Jurkat, Clone E6-1 (cell line): ENCODE data around the gene SACM1L.
A peak's percentile ranks its signal among the peaks of the same experiment; 100 is the strongest.
"Not testable (repeated sequence)": the region's sequence is repeated elsewhere in the genome, so short reads cannot be mapped to it uniquely, and the experiment has no call there.

ENCODE experiments used
- DNase-seq: peaks from one replicate; pipeline ENCODE4 v3.0.0-alpha.2; 2011; ENCODE audit warnings: low read depth, low spot score
- H3K4me3 ChIP-seq: 2 replicates; pipeline ENCODE4 v1.5.1; 2011; ENCODE audit warnings: mild to moderate bottlenecking, low read length, control low read depth, moderate library complexity

The SACM1L gene

DNA sequence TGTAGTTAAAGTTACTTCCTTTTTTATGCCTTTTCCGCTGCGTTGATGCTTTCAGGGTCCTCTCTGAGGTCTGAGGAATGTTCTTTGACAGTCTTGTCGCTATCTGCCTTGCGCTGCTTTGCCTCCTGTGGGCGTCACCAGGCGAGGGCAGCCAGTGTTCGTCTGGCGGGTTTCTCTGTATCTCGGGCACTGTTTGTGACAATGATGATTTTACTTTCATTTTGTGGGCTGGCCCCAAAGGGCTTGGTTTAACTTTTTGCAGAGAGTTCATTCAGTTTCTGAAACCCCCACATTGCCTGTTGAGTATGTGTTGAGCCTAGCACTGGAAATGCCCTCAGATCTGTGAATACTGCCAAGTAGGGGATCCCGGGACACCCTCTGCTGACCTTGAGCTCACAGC lies 24.6 kb upstream of the SACM1L start:
- DNase-seq, result peak; percentile 43
- H3K4me3 ChIP-seq, result peak overlapping the region; percentile 46

DNA sequence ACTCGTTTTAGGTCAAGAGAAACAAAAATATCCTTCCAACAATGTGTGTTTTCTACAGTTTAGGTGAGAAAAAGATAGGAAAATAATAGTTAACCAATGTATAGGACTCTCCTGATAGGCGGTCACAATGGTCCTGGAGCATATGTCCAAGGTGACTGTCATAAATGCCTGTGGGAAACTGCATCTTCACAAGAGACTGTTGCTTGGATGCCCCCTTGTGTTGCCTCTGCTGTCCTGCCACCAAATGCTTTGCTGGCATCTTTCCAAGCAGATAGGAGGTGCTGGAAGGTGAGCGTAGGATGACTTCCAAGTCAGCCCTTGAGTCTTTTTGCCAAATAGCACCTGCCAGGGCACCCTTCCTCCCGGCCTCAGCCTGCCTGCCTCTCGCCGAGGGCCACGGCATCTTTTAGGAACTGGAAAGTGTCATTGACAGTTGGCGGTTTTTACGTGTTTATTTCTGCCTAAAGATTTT lies 24.1 kb upstream of the SACM1L start:
- peak overlapping the region; percentile 46 for H3K4me3 ChIP-seq
- peak; percentile 74 for DNase-seq

DNA sequence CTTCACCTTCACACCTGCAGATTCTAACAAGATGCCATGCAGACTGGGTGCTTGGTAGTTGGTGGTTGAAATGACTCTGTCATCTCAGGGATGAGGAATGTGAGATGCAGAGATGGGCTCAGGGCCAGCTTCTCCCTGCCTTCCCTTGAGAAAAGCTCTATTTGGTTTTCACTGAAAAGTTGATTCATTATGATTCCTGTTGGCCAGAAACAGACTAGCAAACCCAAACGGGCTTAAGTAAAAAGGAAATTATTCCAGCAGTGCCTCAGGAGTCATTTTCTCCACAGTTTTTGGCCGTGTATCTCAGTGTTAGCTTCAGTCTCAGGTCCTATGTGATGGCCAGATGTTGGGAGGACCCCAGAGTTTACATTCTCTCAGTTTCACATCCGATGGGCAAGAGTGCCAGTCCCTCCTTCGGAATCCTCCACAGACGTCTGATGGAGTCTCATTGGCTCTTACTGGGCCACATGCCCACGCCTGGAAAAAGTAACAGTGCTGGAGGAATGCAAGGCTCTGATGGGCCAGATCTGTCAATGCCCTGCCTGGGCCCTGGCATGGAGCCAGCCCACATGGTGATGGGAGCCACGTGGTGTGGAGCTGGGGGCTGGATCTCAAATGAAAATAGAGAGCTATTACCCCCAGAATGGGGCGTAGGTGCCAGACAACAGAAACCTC lies 22.3 kb upstream of the SACM1L start:
- DNase-seq, result no peak
- no peak overlapping the region for H3K4me3 ChIP-seq

DNA sequence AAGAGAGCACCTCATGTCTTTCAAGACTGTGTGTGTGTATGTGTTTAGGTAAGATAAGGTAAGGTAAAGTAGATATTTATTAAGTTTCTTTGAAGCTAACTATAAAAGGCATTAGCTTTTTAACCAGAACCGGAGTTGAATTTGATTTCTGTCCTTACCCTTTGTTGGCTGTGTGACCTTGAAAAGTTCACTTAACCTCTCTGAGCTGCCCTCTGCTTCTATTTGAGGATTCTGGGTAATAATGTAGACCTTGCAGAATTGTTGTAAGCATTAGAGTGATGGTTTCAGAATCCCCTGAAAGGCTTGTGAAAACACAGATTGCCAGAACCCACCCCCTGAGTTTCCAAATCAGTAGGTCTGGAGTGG lies 21.6 kb upstream of the SACM1L start:
- DNase-seq, result no peak
- no peak overlapping the region for H3K4me3 ChIP-seq

DNA sequence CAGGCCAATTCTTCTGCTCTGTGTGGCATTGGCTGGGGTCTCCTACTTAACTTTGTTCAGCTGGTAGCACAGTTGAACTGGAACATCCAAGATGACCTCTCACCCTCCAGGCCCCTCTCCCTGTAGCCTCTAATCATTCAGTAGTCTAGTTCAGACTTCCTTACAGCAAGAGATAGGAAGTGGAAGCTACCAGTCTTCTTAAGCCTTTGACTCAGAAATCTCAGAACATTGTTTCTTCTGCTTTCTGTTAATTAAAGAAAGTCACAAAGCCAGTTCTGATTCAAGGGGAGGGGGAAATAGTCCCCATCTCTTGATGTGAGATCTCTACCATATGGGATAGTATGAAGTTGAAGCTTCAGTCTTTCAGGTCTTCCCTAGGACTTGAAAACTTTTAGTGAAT lies 18.8 kb upstream of the SACM1L start:
- no peak overlapping the region for H3K4me3 ChIP-seq
- DNase-seq, result no peak

DNA sequence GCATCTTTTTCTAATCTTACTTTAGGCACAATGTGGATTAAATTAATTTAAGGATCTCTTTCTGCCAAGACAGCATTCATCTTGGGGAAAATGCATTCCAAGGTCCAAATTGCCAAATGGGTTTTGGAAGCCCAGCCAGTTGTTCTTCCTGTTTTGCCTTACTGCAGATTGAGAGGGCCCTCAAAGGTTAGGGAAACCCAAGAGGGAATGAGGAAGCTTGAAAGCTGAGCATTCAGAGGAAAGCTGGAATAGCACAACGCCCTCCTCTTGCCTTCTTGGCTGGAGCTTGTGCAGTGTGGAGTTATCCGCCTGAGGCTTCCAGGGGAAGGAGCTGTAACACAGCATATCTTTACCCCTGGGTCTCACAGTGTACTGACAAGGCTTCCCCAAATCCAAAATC lies 18.2 kb upstream of the SACM1L start:
- DNase-seq, result no peak
- no peak overlapping the region for H3K4me3 ChIP-seq

DNA sequence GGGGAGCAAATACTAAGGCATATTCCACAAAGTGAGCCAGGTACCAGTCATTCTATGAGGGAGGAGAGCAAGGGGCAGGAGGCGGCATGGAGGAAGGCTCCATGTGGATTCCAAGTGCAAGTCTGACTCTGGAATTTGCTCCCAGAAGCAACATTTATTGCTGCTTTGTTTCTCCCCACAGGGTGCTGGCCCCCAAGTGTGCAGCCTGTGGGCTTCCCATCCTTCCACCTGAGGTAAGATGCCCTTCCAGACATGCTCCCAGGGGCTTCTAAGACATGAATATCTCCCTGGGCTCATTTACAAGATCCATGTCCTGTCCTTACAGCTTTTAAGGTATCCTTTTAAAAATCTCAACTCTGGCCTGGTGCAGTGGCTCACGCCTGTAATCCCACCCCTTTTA lies 15.9 kb upstream of the SACM1L start:
- DNase-seq, result no peak
- H3K4me3 ChIP-seq, result no peak overlapping the region

DNA sequence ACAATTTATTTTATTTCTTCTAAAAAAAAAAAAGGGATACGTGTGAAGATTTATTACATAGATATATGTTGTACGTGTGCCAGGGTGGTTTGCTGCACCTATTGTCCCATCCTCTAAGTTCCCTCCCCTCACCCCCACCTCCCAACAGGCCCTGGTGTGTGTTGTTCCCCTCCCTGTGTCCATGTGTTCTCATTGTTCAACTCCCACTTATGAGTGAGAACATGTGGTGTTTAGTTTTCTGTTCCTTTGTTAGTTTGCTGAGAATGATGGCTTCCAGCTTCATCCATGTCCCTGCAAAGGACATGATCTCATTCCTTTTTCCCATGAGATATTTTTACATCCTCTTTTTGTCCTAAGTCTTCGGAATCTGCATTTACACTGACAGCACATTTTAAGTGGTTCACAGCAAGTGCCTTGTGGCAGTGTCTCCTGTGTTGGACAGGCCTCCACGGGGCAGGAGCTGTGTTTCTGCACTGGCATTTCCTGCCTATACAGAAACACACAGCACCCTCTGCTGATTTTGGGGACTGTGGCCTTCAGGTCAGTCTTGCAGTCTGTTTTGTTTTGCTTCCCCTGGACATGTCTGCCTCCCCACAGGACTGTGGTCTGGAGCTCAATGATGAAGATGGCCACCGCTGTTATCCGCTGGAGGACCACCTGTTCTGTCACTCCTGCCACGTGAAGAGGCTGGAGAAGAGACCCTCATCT lies 12.7 kb upstream of the SACM1L start:
- DNase-seq, result no peak
- peak overlapping the region; percentile 52 for H3K4me3 ChIP-seq

DNA sequence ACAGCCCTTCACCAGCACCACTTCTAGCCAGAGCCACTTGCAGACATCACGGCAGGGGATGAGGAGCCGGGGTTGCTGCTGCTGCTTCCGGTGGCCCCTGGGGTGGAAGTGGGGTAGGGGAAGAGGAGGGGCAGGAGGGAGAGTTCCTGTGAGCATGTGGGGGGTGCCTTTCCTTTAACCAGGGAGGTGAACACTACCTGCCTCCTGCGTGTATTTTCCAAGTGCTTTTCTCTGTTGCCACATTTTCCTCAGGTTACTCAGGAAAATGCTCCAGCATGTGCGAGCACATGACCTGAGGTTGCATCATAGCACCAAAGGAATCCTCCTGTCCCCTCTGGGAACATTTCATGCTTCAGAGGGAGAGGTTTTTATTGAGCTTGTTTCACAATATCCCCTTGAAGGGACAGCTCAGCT lies 12.2 kb upstream of the SACM1L start:
- peak; percentile 75 for DNase-seq

DNA sequence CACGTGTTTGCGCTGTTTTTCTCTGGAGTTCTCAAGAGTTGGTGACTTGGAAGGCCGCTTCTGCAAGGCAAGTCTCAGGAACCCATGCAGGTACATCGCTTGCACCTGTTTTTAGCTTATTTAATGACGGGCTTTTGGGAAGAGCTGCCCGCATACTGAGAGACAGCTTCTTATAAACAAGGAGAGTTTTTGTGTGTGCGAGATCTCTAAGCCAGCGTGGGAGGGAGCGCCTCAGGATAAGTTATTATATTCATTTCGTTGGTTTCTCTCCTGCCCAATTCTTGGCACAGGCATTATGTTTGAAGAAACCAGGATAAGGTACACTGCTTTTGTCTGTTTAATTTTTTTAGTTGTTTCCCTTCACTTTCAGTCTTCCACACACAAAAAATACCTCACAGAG lies 11.4 kb upstream of the SACM1L start:
- no peak overlapping the region for H3K4me3 ChIP-seq
- no peak for DNase-seq

More for the DNA sequence above, 12.2 kb upstream of the SACM1L start:
- H3K4me3 ChIP-seq, result peak overlapping the region; percentile 52

DNA sequence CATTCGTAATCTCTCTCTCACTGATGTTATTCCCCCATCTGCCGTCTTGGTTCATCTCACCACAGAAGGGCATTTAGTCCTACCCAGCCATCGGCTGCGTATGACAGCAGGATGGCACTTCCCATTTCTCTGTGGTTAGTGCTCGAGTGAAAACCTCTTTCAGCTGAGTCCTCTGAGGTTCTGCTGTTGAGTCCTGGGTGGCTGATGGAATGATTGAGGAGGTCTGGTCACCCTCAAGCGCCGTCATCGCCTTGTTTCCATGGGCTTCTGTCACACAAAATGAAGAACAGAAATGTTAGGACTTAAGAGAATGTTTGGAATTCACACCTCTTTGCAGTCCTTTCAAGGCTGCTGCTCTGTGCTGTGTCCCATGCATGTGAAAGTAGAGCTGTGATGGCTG lies 9.4 kb upstream of the SACM1L start:
- no peak overlapping the region for H3K4me3 ChIP-seq
- DNase-seq, result no peak

DNA sequence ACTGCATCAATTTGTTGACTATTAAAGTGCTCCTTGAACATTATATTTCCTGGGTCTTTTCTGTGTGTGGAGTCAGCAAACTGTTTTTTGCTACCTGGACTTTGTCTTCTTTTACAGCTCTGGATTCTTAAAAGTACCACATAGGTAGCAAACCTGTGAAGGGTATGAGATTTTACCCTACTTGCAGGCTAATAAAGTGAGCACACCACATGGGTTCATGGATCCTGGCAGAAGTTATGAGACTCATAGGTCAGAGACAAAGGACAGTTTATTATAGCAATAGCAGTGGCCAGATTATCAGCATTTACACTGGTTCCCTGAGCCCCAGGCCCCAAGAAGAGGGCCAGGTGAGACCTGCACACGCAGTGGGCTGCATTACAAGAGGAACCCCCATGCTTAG lies 8.0 kb upstream of the SACM1L start:
- no peak overlapping the region for H3K4me3 ChIP-seq
- DNase-seq, result no peak

DNA sequence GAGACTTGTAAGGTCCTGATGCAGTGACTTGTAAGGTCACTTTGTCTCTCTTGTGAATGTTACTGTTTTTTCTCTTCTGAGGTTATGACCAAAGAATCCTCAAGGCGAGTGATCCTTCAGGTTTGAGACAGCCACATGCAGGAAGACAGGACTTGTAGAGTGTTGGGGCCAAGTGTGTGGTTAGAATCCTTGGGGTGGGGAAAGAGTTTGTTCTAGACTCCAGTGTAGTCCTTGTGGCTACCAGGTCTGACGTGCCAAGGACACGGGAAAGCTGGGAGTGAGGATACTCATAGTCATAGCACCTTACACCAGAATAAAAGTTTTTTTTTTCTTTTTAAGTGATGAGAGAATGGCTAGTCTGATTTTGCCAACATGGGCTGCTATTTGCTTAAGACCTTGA lies 7.3 kb upstream of the SACM1L start:
- DNase-seq, result no peak
- H3K4me3 ChIP-seq, result no peak overlapping the region

DNA sequence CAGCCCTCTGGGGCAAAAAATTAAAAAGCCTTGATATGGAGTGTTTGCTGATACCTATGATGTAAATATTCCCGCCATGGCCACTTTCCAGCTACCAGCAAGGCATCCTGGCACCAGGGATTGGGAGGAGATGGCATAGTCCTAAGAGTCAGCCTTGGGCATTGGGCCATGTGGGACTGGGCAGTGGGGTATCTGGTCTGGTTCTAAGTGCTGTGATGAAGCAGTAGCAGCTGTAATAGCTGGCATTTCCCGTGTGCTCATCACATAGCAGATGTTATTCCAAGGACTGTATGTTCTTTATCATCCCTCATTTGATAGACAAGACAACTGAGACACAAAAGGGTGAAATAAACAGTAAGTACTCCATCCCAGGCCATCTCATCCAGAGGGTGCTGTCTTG lies 6.9 kb upstream of the SACM1L start:
- DNase-seq, result no peak

DNA sequence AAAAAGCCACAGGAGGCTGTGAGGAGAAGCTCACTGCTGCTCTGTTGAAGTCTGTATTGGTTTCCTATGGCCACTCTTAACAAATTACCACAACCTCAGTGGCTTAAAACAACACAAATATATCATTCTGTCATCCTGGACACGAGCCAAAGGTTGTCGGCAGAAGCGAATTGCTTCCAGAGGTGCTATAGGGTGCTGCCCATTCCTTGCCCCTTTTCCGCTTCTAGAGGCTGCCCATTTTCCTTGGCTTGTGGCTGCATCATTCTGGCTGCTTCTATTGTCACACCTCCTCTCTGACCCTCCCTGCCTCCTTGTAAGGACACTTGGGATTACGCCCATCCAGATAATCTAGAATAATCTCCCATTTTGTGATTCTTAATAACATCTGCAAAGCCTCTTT lies 6.4 kb upstream of the SACM1L start:
- no peak overlapping the region for H3K4me3 ChIP-seq
- DNase-seq, result no peak

More for the DNA sequence above, 6.9 kb upstream of the SACM1L start:
- no peak overlapping the region for H3K4me3 ChIP-seq

DNA sequence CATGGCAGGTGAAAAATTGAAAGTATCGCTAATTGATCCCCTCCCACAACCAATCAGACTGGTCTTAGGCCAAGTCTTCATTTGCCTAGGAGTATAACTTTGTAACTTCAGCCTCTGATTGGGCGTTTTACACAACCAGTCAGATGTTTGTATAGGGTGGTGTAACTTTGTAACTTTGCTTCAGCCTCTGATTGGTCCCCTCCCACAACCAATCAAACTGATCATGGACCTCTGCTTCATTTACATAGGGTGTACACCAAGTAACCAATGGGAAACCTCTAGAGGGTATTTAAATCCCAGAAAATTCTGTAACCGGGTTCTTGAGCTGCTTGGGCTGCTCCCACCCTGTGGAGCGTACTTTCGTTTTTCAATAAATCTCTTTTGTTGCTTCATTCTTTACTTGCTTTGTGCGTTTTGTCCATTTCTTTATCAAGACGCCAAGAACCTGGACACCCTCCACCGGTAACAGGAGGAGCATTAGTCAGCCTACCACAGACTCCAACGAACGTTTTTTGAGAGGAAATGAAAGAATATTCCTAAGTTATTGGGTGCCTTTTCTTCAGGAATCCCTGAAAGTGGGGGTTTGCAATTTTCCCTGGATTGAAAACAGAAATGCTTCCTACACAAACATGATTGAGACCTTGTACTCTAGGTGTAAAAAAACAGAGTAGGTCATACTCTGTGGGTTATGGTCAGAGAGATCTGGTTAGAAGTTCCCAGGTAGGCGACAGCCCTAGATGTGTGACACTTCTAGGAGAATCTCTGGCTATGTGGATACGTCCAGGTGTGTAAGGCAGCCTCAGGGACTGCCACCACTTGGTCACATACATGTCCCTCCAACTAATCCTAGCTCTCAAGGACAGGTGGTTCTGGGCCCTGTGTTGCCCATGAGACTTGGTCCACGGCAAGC lies 5.5 kb upstream of the SACM1L start:
- H3K4me3 ChIP-seq, result no peak overlapping the region
- no peak for DNase-seq

DNA sequence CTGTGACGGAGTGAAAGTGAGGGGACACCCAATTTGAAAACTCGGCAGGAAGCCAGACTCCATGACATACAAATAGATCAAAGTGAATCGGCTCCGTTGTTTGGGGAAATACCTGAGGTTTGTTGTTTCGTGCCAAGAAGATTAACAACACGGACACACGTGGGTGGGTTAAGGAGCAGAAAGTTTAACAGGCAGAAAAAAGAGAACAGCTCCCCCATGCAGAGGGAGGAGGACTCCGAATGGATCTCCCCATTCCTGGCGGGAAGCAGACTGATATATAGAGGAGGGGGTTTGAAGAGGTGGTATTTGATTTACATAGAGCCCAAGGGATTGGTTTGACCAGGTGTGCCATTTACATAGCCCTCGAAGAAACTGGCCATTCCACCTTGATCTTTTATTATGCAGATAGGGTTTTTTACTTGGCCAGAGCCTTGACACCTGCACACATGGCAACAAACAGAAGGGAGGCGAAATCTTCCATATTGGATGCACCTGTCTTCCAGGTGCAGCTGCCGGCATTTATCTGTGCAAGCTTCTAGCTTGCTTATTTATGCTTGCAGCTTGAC lies 4.8 kb upstream of the SACM1L start:
- H3K4me3 ChIP-seq, result no peak overlapping the region
- DNase-seq, result no peak

DNA sequence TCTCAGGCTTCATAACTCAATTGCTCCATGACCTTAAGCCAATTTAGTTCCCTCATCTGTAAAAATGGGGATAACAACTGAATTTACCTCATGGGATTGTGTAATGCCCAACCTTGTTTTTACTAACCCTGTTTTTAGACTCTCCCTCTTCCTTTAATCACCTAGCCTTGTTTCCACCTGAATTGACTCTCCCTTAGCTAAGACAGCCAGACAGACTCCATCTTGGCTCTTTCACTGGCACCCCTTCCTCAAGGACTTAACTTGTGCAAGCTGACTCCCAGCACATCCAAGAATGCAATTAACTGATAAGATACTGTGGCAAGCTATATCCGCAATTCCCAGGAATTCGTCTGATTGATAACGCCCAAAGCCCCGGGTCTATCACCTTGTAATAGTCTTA lies 3.5 kb upstream of the SACM1L start:
- not testable (repeated sequence) for DNase-seq, H3K4me3 ChIP-seq

DNA sequence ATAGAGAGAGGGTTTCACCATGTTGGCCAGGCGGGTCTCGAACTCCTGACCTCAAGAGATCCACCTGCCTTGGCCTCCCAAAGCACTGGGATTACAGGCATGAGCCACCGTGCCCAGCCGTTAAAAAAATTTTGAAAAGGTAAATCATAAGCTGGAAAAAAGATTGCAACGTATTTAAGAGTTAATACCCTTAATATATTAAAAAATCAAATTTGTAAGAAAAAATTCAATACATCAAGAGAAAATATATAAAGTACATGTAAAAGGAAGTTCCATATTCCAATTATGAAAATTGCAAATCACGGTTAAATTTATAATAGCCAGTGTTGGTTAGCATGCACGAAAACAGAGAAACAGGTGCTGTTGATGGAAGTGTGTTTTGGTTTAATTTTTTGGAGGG lies 2.3 kb upstream of the SACM1L start:
- DNase-seq, result no peak
- H3K4me3 ChIP-seq, result no peak overlapping the region

DNA sequence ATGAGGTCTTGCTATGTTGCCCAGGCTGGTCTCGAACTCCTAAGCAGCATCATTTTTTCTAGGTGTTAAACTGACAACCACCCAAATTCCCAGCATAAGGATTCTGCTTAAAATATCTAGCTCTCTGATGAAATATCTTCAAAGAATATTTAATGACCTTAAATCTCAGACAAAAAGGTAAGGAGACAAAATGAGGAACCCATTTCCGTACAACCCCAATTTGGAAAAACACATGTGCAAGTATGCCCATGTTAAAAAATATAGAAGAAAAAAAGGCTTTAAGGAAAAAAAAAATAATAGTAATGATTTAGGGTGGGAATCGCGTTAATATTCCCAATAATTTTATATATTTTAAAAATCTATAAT lies 1.4 kb upstream of the SACM1L start:
- DNase-seq, result no peak
- H3K4me3 ChIP-seq, result peak overlapping the region; percentile 73
